Nephron (organoid): ENCODE results near the gene CCDC181.
A peak's percentile ranks its signal among the peaks of the same experiment; 100 is the strongest.
"Not testable (repeated sequence)": the region's sequence is repeated elsewhere in the genome, so short reads cannot be mapped to it uniquely, and the experiment has no call there.

Experiments used
- H3K27ac Mint-ChIP-seq, 3 experiments: 2 replicates each; pipeline ENCODE4 v1.8.0; 2020; ENCODE audit warnings: mixed read lengths in 3 of 3, mild to moderate bottlenecking in 2 of 3, moderate library complexity in 1 of 3
- H3K27me3 Mint-ChIP-seq: 2 replicates; pipeline ENCODE4 v1.8.0; 2021; ENCODE audit warnings: low read depth, mild to moderate bottlenecking, moderate library complexity, mixed read lengths
- H3K36me3 Mint-ChIP-seq: 2 replicates; pipeline ENCODE4 v1.8.0; 2020; ENCODE audit warnings: low read depth, mixed read lengths
- H3K4me1 Mint-ChIP-seq: 2 replicates; pipeline ENCODE4 v1.8.0; 2020; ENCODE audit warnings: mixed read lengths
- H3K4me3 Mint-ChIP-seq, 3 experiments: 2 replicates each; pipeline ENCODE4 v1.8.0; 2020; ENCODE audit warnings: mild to moderate bottlenecking in 3 of 3, mixed read lengths in 3 of 3, moderate library complexity in 2 of 3
- H3K9me3 Mint-ChIP-seq: 2 replicates; pipeline ENCODE4 v1.8.0; 2020; ENCODE audit warnings: mixed read lengths
- TF ChIP-seq, protein P1 (sequence below), 3 experiments: fragments of 200-600 bp; sonication (generic); IDR thresholded peaks; one replicate each; pipeline ENCODE4 v1.5.0; 2021; ENCODE audit warnings: antibody characterized with exemption in 3 of 3; ENCODE audit not compliant: unreplicated experiment in 3 of 3

Gene CCDC181

GRCh38 chr1:169426174-169426705, 1.0 kb downstream of the CCDC181 start:
- Mint-ChIP-seq H3K9me3 (no peaks in the 10 kb centered on the region), H3K4me3 (peak overlapping the region; percentile 98 to 99 (median 98)), H3K27me3 (peaks cover 6% of the 10 kb centered on the region), H3K4me1 (peaks cover 10% of the 10 kb centered on the region), H3K27ac (peak overlapping the region in 1 of 3 experiments; percentile 24), H3K36me3 (peaks cover 5% of the 10 kb centered on the region)
- TF ChIP-seq, protein P1, sequence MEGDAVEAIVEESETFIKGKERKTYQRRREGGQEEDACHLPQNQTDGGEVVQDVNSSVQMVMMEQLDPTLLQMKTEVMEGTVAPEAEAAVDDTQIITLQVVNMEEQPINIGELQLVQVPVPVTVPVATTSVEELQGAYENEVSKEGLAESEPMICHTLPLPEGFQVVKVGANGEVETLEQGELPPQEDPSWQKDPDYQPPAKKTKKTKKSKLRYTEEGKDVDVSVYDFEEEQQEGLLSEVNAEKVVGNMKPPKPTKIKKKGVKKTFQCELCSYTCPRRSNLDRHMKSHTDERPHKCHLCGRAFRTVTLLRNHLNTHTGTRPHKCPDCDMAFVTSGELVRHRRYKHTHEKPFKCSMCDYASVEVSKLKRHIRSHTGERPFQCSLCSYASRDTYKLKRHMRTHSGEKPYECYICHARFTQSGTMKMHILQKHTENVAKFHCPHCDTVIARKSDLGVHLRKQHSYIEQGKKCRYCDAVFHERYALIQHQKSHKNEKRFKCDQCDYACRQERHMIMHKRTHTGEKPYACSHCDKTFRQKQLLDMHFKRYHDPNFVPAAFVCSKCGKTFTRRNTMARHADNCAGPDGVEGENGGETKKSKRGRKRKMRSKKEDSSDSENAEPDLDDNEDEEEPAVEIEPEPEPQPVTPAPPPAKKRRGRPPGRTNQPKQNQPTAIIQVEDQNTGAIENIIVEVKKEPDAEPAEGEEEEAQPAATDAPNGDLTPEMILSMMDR (IDR thresholded peaks at IDR 0.05; ENCODE audit: unreplicated experiment in 3 of 3) = no peak

- Mint-ChIP-seq H3K4me3 (no peak overlapping the region), H3K27me3 (no peaks in the 10 kb centered on the region), H3K27ac (no peak overlapping the region), H3K9me3 (no peaks in the 10 kb centered on the region), H3K4me1 (peaks cover 3% of the 10 kb centered on the region), H3K36me3 (peaks cover 5% of the 10 kb centered on the region)
- TF ChIP-seq, protein P1 (IDR thresholded peaks at IDR 0.05; ENCODE audit: unreplicated experiment in 3 of 3) = no peak
Observed at GRCh38 chr1:169421309-169421708, 6.0 kb downstream of the CCDC181 start.

DNA sequence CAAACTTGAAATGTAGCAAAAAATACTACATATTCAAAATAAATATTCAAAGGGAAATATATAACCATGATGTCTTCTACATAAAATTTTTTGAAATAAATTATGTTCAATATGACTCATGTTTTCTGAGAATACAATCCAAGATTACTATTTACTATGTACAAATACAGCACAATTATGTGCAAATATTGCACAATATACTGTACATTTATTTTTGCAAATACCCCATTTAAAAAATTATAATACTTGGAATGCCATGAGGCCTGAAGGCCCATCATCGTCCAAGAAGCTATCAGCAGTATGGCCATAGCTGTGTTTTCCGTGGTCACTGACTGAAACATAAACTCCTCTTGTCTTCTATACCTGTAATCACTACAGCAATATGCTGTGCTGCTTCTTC, 12.3 kb downstream of the CCDC181 start:
- Mint-ChIP-seq H3K9me3 (peaks cover 27% of the 10 kb centered on the region), H3K4me1 (no peaks in the 10 kb centered on the region), H3K27ac (no peak overlapping the region), H3K4me3 (no peak overlapping the region), H3K36me3 (peaks cover 31% of the 10 kb centered on the region), H3K27me3 (no peaks in the 10 kb centered on the region)
- TF ChIP-seq, protein P1 (IDR thresholded peaks at IDR 0.05; ENCODE audit: unreplicated experiment in 3 of 3) = no peak

DNA sequence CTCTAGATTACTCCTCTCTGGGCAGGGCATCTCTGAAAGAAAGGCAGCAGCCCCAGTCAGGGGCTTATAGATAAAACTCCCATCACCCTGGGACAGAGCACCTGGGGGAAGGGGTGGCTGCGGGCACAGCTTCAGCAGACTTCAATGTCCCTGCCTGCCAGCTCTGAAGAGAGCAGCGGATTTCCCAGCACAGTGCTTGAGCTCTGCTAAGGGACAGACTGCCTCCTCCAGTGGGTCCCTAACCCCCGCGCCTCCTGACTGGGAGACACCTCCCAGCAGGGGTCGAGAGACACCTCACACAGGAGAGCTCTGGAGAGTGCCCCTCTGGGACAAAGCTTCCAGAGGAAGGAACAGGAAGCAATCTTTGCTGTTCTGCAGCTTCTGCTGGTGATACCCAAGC, 18.9 kb downstream of the CCDC181 start:
- not testable (repeated sequence) for H3K27me3 Mint-ChIP-seq, H3K27ac Mint-ChIP-seq, H3K4me3 Mint-ChIP-seq, H3K4me1 Mint-ChIP-seq
- Mint-ChIP-seq H3K36me3 (peaks cover 65% of the 10 kb centered on the region), H3K9me3 (peaks cover 79% of the 10 kb centered on the region)

DNA sequence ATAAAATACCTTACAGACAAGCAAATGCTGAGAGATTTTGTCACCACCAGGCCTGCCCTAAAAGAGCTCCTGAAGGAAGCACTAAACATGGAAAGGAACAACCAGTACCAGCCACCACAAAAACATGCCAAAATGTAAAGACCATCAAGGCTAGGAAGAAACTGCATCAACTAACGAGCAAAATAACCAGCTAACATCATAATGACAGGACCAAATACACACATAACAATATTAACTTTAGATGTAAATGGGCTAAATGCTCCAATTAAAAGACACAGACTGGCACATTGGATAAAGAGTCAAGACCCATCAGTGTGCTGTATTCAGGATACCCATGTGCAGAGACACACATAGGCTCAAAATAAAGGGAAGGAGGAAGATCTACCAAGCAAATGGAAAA, 24.7 kb downstream of the CCDC181 start:
- not testable (repeated sequence) for H3K4me1 Mint-ChIP-seq, H3K27me3 Mint-ChIP-seq, H3K27ac Mint-ChIP-seq

DNA sequence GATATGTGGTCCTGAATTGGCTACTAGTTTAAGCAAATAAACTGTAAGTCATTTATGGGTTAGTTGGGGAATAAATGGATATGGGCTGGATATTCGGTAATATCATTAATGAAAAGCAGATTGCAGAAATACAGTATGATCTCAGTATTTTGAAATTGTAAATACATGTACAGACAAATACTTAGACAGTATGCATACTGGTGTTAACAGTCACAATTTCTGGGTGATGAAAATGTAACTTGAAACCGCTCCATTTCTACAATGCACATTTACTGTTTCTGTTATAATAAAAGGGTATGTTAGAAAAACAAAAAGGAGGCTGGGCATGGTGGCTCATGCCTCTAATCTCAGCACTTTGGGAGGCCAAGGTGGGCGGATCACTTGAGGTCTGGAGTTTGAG, 31.3 kb downstream of the CCDC181 start:
- TF ChIP-seq, protein P1 (IDR thresholded peaks at IDR 0.05; ENCODE audit: unreplicated experiment in 3 of 3) = no peak
- Mint-ChIP-seq H3K27me3 (no peaks in the 10 kb centered on the region), H3K4me3 (no peak overlapping the region), H3K9me3 (peaks cover 18% of the 10 kb centered on the region), H3K27ac (no peak overlapping the region), H3K4me1 (no peaks in the 10 kb centered on the region), H3K36me3 (peaks cover 73% of the 10 kb centered on the region)

More for the DNA sequence above, 24.7 kb downstream of the CCDC181 start:
- Mint-ChIP-seq H3K9me3 (peaks cover 72% of the 10 kb centered on the region), H3K36me3 (peaks cover 73% of the 10 kb centered on the region)
- H3K4me3 Mint-ChIP-seq = not testable (repeated sequence)

- Mint-ChIP-seq H3K27me3 (no peaks in the 10 kb centered on the region), H3K4me1 (no peaks in the 10 kb centered on the region), H3K9me3 (no peaks in the 10 kb centered on the region), H3K27ac (no peak overlapping the region), H3K4me3 (no peak overlapping the region), H3K36me3 (peaks cover 64% of the 10 kb centered on the region)
- TF ChIP-seq, protein P1 (IDR thresholded peaks at IDR 0.05; ENCODE audit: unreplicated experiment in 3 of 3) = no peak
Observed at GRCh38 chr1:169392406-169392805, 34.9 kb downstream of the CCDC181 start.
